Measurements from ENCODE around the gene FOXF1. TPM values are rescaled to one million over a fixed set of nuclear protein-coding genes. Genes with fewer than 3 reads are reported as not detected.

Gene FOXF1
- total RNA-seq, 2 experiments from 2014 or later = not detected

DNA sequence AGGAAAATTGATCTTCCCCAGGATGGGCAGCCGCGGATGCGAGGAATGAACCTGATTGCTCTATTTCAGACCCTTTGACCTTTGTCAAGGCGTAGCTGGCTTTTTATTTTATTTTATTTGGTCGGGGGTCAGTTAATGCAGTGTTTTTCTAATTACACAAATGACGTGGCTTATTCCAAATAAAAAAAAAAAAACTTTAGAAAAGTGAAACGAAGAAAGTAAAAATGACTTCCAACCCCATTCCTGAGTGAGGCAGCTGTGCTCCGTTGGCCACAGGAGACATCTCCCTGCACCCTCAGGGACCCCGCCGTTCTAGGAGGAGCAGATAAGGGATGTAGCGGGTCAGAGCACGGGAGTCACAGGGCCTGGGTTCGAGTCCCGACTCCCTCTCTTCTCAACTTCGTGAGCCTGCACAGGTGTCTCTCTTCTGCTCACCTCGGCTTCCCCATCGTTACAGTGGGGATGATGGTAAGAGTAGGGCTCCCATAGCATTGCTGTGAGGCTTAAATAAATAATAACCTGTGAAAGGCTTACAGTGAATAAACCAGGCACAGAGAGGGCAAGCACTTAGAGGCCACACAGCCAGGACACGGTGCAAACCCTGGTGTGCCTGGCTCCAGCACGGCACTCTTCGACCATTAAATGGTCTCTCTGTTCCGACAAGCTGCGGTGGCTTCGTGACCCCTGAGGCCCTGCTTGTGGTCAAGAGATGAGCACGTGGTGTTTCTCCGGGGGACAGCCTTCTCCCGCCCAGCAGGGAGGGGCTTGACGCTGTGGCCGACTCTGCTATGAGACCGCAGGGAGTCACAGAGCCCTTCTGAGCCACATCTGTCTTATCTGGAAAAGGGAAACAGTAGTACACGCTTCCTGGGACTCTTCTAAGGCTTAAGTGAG is 10.2 kb downstream of the FOXF1 start:
- Mint-ChIP-seq H3K27ac (no peak overlapping the region), H3K36me3 (ENCODE audit: low read depth) (no peaks in the 10 kb centered on the region), H3K9me3 (no peaks in the 10 kb centered on the region), H3K4me1 (no peaks in the 10 kb centered on the region), H3K27me3 (peaks cover 38% of the 10 kb centered on the region), H3K4me3 (no peak overlapping the region)
- ChIA-PET POLR2A (no interaction called here), CTCF (interaction anchor here (0.6 to 1.2 kb wide), 3 partner anchors 9 to 558 kb away, joined by 3 to 4 read pairs (median 3); partner anchors contain the start of gene MTHFSD)
- no peak for DNase-seq

GRCh38 chr16:86521236-86522197 is 11.2 kb downstream of the FOXF1 start:
- CTCF ChIA-PET = no interaction called here
- no peak for DNase-seq
- Mint-ChIP-seq H3K4me3 (no peak overlapping the region), H3K27me3 (peaks cover 31% of the 10 kb centered on the region), H3K36me3 (ENCODE audit: low read depth) (no peaks in the 10 kb centered on the region), H3K9me3 (no peaks in the 10 kb centered on the region), H3K27ac (no peak overlapping the region), H3K4me1 (no peaks in the 10 kb centered on the region)
- POLR2A ChIA-PET = no interaction called here

GRCh38 chr16:86522634-86523033 is 12.3 kb downstream of the FOXF1 start:
- CTCF ChIA-PET = interaction anchor here (0.7 kb wide), 1 partner anchor 305 kb away, joined by 3 read pairs; no protein-coding TSS in a partner anchor
- no peaks in the 10 kb centered on the region for H3K9me3 Mint-ChIP-seq

DNA sequence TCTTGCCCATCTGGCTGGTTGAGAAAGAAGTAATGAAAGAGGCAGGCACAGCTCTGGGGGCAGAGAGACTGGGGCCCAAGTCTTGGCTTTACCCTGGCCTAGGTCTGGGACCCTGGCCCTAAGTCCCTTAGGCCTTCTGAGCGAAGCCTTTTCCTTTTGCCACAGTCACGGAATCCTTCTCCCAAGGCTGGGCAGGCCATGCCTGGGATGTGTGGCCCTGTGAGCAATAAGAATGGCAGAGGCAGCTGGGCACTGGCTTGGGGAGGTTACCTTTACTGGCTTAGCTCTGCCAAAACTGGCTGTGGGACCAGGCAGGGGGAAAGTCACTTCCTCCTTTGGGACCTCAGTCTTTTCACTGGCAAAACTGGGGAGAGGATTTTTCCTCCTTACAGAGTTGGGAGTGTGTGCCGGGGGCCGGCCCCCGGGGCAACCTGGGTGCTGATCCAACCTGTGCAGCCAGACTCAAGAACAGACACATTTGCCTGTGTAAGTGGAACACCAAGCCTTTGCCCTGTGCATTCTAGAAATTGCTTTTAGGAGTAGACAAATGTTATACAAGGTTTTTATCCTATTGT is 12.9 kb downstream of the FOXF1 start:
- ChIA-PET POLR2A (no interaction called here), CTCF (interaction anchor here (0.7 kb wide), 1 partner anchor 306 kb away, joined by 3 read pairs; no protein-coding TSS in a partner anchor)
- DNase-seq = no peak
- H3K36me3 Mint-ChIP-seq (ENCODE audit: low read depth) = no peaks in the 10 kb centered on the region
- H3K9me3 Mint-ChIP-seq = no peaks in the 10 kb centered on the region
- H3K27ac Mint-ChIP-seq = no peak overlapping the region
- H3K27me3 Mint-ChIP-seq = peaks cover 15% of the 10 kb centered on the region
- H3K4me1 Mint-ChIP-seq = no peaks in the 10 kb centered on the region
- H3K4me3 Mint-ChIP-seq = no peak overlapping the region

More at GRCh38 chr16:86522634-86523033, 12.3 kb downstream of the FOXF1 start:
- peaks cover 21% of the 10 kb centered on the region for H3K27me3 Mint-ChIP-seq
- POLR2A ChIA-PET = no interaction called here
- H3K27ac Mint-ChIP-seq = no peak overlapping the region
- DNase-seq = no peak
- H3K4me3 Mint-ChIP-seq = no peak overlapping the region
- H3K4me1 Mint-ChIP-seq = no peaks in the 10 kb centered on the region
- no peaks in the 10 kb centered on the region for H3K36me3 Mint-ChIP-seq (ENCODE audit: low read depth)

DNA sequence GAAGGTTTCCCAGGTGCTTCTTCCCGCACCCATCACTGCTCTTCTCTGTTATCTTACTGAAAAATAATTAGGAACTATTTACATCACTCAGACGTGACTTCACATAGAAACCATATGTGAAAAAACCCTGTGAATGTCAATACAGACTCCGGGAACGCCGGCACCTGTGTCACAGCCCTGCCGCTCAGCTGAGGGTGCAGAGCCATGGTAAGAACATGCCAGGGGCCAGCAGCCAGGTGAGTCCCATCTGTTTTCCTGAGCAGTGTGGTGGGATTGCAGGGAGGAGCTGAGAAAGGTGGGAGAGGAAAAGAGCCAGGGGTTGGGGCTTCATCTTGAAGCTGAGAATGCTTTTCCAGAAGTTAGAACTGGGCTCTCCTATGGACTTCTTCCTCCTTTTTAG is 13.7 kb downstream of the FOXF1 start:
- Mint-ChIP-seq H3K27ac (no peak overlapping the region), H3K27me3 (peaks cover 7% of the 10 kb centered on the region), H3K36me3 (ENCODE audit: low read depth) (no peaks in the 10 kb centered on the region), H3K9me3 (no peaks in the 10 kb centered on the region), H3K4me3 (no peak overlapping the region), H3K4me1 (no peaks in the 10 kb centered on the region)
- POLR2A ChIA-PET = no interaction called here
- CTCF ChIA-PET = no interaction called here
- DNase-seq = no peak

DNA sequence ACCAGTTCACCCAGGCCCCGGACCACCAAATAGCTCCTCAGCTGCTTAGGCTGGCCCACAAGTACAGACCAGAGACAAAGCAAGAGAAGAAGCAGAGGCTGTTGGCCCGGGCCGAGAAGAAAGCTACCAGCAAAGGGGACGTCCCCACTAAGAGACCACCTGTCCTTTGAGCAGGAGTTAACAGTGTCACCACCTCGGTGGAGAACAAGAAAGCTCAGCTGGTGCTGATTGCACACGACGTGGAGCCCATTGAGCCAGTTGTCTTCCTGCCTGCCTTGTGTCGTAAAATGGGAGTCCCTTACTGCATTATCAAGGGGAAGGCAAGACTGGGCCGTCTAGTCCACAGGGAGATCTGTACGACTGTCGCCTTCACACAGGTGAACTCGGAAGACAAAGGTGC is 15.4 kb downstream of the FOXF1 start:
- no peaks in the 10 kb centered on the region for H3K9me3 Mint-ChIP-seq
- POLR2A ChIA-PET = no interaction called here
- no peak for DNase-seq
- H3K27ac Mint-ChIP-seq = no peak overlapping the region
- H3K4me1 Mint-ChIP-seq = no peaks in the 10 kb centered on the region
- H3K4me3 Mint-ChIP-seq = no peak overlapping the region
- peaks cover 2% of the 10 kb centered on the region for H3K36me3 Mint-ChIP-seq (ENCODE audit: low read depth)
- no peaks in the 10 kb centered on the region for H3K27me3 Mint-ChIP-seq
- CTCF ChIA-PET = interaction anchor here (1.4 kb wide), 1 partner anchor 8 kb away, joined by 4 read pairs; no protein-coding TSS in a partner anchor

- Mint-ChIP-seq H3K36me3 (ENCODE audit: low read depth) (peaks cover 2% of the 10 kb centered on the region), H3K9me3 (no peaks in the 10 kb centered on the region), H3K27me3 (no peaks in the 10 kb centered on the region), H3K4me1 (no peaks in the 10 kb centered on the region), H3K27ac (no peak overlapping the region), H3K4me3 (no peak overlapping the region)
- CTCF ChIA-PET = interaction anchor here (1.4 kb wide), 1 partner anchor 10 kb away, joined by 4 read pairs; no protein-coding TSS in a partner anchor
- no peak for DNase-seq
- POLR2A ChIA-PET = no interaction called here
These were observed 17.0 kb downstream of the FOXF1 start for GRCh38 chr16:86527366-86527765.

- H3K4me1 Mint-ChIP-seq = no peaks in the 10 kb centered on the region
- DNase-seq = no peak
- H3K4me3 Mint-ChIP-seq = no peak overlapping the region
- CTCF ChIA-PET = no interaction called here
- H3K27ac Mint-ChIP-seq = no peak overlapping the region
- POLR2A ChIA-PET = no interaction called here
- no peaks in the 10 kb centered on the region for H3K9me3 Mint-ChIP-seq
- H3K27me3 Mint-ChIP-seq = no peaks in the 10 kb centered on the region
- H3K36me3 Mint-ChIP-seq (ENCODE audit: low read depth) = peaks cover 2% of the 10 kb centered on the region
These were observed 18.0 kb downstream of the FOXF1 start for GRCh38 chr16:86528061-86528929.

DNA sequence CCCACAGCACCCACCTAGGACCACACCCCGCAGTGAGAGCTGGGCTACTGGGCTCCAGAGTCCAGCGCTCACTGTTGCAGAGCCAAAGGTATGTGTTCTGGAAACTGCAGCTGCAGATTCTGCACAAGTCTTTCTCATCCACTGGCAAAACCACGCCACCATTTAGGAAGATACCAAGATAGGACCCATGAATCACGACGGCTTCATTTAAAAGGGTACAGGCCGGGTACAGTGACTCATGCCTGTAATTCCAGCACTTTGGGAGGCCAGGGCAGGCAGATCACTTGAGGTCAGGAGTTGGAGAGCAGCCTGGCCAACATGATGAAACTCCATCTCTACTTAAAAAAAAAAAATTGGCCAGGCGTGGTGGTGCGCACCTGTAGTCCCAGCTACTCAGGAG is 18.8 kb downstream of the FOXF1 start:
- Mint-ChIP-seq H3K4me3 (no peak overlapping the region), H3K9me3 (no peaks in the 10 kb centered on the region)
- CTCF ChIA-PET = interaction anchor here (0.6 kb wide), 1 partner anchor 9 kb away, joined by 3 read pairs; no protein-coding TSS in a partner anchor

GRCh38 chr16:86530251-86531190 is 20.2 kb downstream of the FOXF1 start:
- Mint-ChIP-seq H3K27ac (no peak overlapping the region), H3K27me3 (no peaks in the 10 kb centered on the region), H3K36me3 (ENCODE audit: low read depth) (peaks cover 2% of the 10 kb centered on the region), H3K4me3 (no peak overlapping the region), H3K9me3 (no peaks in the 10 kb centered on the region), H3K4me1 (no peaks in the 10 kb centered on the region)
- DNase-seq = no peak
- CTCF ChIA-PET = no interaction called here
- POLR2A ChIA-PET = no interaction called here

More for the DNA sequence above, 18.8 kb downstream of the FOXF1 start:
- POLR2A ChIA-PET = no interaction called here
- H3K27me3 Mint-ChIP-seq = no peaks in the 10 kb centered on the region
- no peaks in the 10 kb centered on the region for H3K4me1 Mint-ChIP-seq
- no peak overlapping the region for H3K27ac Mint-ChIP-seq
- peaks cover 2% of the 10 kb centered on the region for H3K36me3 Mint-ChIP-seq (ENCODE audit: low read depth)
- DNase-seq = no peak

DNA sequence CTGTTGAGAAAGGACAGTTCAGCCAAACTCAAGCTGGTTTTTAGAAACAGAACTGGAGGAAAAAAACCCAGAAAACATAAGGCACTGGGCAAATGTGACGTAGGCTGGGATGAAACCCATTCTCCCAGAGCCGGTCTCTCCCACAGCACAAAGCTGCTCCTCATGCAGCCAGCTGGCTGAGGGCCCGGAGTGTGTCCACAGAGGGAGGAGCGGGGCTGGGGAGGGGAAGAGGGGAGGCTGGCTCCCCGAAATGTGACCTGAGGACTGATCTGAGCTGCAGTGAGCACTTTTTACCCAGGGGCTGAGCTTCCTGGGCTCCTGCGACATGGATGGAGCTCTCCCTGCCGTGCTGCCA is 20.8 kb downstream of the FOXF1 start:
- no peaks in the 10 kb centered on the region for H3K4me1 Mint-ChIP-seq
- no peaks in the 10 kb centered on the region for H3K27me3 Mint-ChIP-seq
- ChIA-PET POLR2A (no interaction called here), CTCF (no interaction called here)
- H3K9me3 Mint-ChIP-seq = no peaks in the 10 kb centered on the region
- H3K36me3 Mint-ChIP-seq (ENCODE audit: low read depth) = peaks cover 4% of the 10 kb centered on the region
- DNase-seq = no peak
- no peak overlapping the region for H3K4me3 Mint-ChIP-seq
- no peak overlapping the region for H3K27ac Mint-ChIP-seq

Measured in activated CD4-positive, alpha-beta T cell treated with anti-CD3 and anti-CD28 coated beads, Interleukin-2, amount 10 ng/mL, durations not matched to agents 7 days and 5 days (primary cell).